Fibroblast of mammary gland (primary cell): ENCODE data around the gene GDF3.
"Not testable (repeated sequence)": the region's sequence is repeated elsewhere in the genome, so short reads cannot be mapped to it uniquely, and the experiment has no call there.

Experiments used
- DNase-seq: peaks from one replicate; pipeline ENCODE4 v3.0.0-alpha.2; 2010; ENCODE audit warnings: low read depth
- H3K4me3 ChIP-seq: 2 replicates; pipeline ENCODE4 v1.5.1; 2011; ENCODE audit warnings: low read depth, mild to moderate bottlenecking, low read length, moderate library complexity; ENCODE audit not compliant: control insufficient read depth
- CTCF ChIP-seq: conservative IDR thresholded peaks from 2 replicates; pipeline ENCODE4 v1.5.1; 2011; ENCODE audit warnings: low read depth, low read length, inconsistent platforms; ENCODE audit not compliant: control insufficient read depth, insufficient read depth

GDF3 gene

GRCh38 chr12:7694556-7695236 is 879 bp downstream of the GDF3 start:
- TF ChIP-seq CTCF = no peak
- no peak for DNase-seq
- no peak overlapping the region for H3K4me3 ChIP-seq

GRCh38 chr12:7693793-7694192 is 1.8 kb downstream of the GDF3 start:
- no peak overlapping the region for H3K4me3 ChIP-seq
- DNase-seq = no peak
- no peak for TF ChIP-seq CTCF

GRCh38 chr12:7681535-7681934 is 14.0 kb downstream of the GDF3 start:
- H3K4me3 ChIP-seq = no peak overlapping the region
- no peak for DNase-seq
- no peak for TF ChIP-seq CTCF

GRCh38 chr12:7679251-7680045 is 16.1 kb downstream of the GDF3 start:
- no peak for TF ChIP-seq CTCF
- DNase-seq = no peak

GRCh38 chr12:7678744-7679143 is 16.8 kb downstream of the GDF3 start:
- peak; percentile 6 for DNase-seq
- TF ChIP-seq CTCF = no peak
- H3K4me3 ChIP-seq = no peak overlapping the region

More at GRCh38 chr12:7679251-7680045, 16.1 kb downstream of the GDF3 start:
- H3K4me3 ChIP-seq = no peak overlapping the region

GRCh38 chr12:7677432-7677888 is 18.1 kb downstream of the GDF3 start:
- H3K4me3 ChIP-seq = not testable (repeated sequence)
- peak; percentile 61 for DNase-seq
- TF ChIP-seq CTCF = peak; percentile 48

GRCh38 chr12:7675455-7675854 is 20.1 kb downstream of the GDF3 start:
- DNase-seq, H3K4me3 ChIP-seq: not testable (repeated sequence)
